SK-N-SH (cell line): Measurements from ENCODE around the gene UNC119.

Experiments
- PBX3 ChIP-seq: IDR thresholded peaks from 2 replicates; pipeline ENCODE4; 2012
- TAF1 ChIP-seq: IDR thresholded peaks from 2 replicates; pipeline ENCODE4 v1.6.1; 2012; ENCODE audit warnings: low read depth, mild to moderate bottlenecking, low read length, moderate library complexity, borderline replicate concordance
- TF ChIP-seq, protein P1 (sequence below): fragments of 200-600 bp; sonication (generic); IDR thresholded peaks from 2 replicates; pipeline ENCODE4 v1.6.1; 2017; ENCODE audit warnings: antibody characterized with exemption, mild to moderate bottlenecking, moderate library complexity

DNA sequence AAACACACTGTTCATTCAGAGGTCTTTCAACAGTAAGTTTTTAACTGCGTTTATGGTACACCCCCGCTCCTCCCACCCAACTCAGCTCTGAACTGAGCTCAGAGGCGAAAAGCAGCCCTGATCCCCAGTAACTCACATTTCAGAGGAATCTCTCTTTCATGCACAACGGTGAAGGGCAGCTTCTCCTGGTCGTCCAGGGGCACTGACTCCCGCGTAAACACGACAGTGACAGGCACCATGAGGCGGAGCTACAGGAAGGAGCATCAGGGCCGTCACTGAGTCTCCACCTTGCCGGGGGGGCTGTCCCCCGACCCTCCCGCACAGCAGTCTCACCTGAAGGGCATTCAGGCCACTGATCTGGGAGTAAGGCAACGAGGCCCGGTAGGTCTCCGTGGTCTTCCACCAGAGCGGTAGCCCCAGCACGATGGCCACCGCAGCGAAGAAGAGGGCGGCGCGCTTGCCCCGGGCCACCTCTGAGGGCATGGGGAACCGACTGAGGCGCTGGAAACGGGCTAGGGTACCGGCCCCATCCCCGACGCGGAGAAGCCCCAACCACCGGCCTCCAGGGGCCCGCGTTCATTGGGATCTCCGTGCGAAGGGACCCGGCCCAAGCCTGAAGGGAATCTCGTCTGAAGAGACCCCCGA, 18.4 kb upstream of the UNC119 start:
- TF ChIP-seq TAF1 (no peak), PBX3 (no peak)
- TF ChIP-seq, protein P1, sequence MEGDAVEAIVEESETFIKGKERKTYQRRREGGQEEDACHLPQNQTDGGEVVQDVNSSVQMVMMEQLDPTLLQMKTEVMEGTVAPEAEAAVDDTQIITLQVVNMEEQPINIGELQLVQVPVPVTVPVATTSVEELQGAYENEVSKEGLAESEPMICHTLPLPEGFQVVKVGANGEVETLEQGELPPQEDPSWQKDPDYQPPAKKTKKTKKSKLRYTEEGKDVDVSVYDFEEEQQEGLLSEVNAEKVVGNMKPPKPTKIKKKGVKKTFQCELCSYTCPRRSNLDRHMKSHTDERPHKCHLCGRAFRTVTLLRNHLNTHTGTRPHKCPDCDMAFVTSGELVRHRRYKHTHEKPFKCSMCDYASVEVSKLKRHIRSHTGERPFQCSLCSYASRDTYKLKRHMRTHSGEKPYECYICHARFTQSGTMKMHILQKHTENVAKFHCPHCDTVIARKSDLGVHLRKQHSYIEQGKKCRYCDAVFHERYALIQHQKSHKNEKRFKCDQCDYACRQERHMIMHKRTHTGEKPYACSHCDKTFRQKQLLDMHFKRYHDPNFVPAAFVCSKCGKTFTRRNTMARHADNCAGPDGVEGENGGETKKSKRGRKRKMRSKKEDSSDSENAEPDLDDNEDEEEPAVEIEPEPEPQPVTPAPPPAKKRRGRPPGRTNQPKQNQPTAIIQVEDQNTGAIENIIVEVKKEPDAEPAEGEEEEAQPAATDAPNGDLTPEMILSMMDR = no peak
